ENCODE measurements around the gene CCSER1. TPM values are rescaled to one million over a fixed set of nuclear protein-coding genes. Genes with fewer than 3 reads are reported as not detected.
"Not testable (repeated sequence)": the region's sequence is repeated elsewhere in the genome, so short reads cannot be mapped to it uniquely, and the experiment has no call there.

The CCSER1 gene
- total RNA-seq, 1 experiment from 2014 or later, result 0.63 TPM

DNA sequence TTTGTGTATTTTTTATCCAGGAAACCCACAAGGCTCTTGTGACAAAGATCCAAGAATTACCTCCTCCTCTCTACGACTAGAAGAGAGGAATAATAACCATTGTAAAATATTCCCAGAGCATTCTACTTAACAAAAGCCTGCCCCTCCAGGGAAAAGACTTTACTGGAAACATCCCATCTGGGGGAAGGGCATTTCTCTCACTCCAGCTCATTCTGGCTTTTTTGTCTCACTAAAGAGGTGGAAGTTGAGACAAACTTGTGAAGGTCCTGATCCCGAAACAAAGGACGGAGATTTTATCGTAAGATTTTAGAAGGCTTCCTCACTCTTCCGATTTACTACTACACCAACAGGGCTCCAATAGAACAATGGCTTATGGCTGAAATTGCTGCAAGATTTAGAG lies 1484.6 kb downstream of the CCSER1 start:
- Mint-ChIP-seq H3K27ac (ENCODE audit: low read depth, unreplicated experiment) (no peak overlapping the region), H3K4me3 (ENCODE audit: unreplicated experiment) (no peak overlapping the region), H3K36me3 (ENCODE audit: insufficient read depth, unreplicated experiment) (no peaks in the 10 kb centered on the region), H3K27me3 (ENCODE audit: insufficient read depth, unreplicated experiment) (no peaks in the 10 kb centered on the region), H3K9me3 (ENCODE audit: unreplicated experiment) (no peaks in the 10 kb centered on the region), H3K4me1 (ENCODE audit: insufficient read depth, unreplicated experiment) (no peaks in the 10 kb centered on the region)
- no TSS peak for BruUV-seq (replicated peaks)
- ChIA-PET POLR2A (no interaction called here), CTCF (no interaction called here)
- TF ChIP-seq, protein P1, sequence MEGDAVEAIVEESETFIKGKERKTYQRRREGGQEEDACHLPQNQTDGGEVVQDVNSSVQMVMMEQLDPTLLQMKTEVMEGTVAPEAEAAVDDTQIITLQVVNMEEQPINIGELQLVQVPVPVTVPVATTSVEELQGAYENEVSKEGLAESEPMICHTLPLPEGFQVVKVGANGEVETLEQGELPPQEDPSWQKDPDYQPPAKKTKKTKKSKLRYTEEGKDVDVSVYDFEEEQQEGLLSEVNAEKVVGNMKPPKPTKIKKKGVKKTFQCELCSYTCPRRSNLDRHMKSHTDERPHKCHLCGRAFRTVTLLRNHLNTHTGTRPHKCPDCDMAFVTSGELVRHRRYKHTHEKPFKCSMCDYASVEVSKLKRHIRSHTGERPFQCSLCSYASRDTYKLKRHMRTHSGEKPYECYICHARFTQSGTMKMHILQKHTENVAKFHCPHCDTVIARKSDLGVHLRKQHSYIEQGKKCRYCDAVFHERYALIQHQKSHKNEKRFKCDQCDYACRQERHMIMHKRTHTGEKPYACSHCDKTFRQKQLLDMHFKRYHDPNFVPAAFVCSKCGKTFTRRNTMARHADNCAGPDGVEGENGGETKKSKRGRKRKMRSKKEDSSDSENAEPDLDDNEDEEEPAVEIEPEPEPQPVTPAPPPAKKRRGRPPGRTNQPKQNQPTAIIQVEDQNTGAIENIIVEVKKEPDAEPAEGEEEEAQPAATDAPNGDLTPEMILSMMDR (IDR thresholded peaks at IDR 0.05; ENCODE audit: unreplicated experiment), result no peak
- no peak for DNase-seq (ENCODE audit: unreplicated experiment)
- intact Hi-C loops (cut with micrococcal nuclease), result no loop called here

DNA sequence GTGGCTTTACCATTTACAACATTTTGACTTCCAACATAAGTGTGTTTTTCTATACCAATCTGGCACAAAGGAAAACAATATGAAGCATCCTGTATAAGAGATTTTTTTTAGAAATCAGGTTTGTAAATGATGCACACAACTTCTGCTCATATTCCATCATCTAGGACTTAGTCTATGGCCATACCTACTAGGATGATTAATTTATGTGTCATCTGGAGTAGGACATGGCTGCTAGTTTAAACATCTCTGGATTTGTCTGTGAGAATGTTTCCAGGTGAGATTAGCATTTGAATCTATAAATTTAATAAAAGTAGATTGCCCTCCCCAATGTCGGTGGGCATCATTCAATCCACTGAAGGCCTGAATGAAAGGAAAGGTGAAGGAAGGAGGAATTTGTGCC lies 1493.8 kb downstream of the CCSER1 start:
- H3K27me3 Mint-ChIP-seq (ENCODE audit: insufficient read depth, unreplicated experiment), result no peaks in the 10 kb centered on the region
- no TSS peak for BruUV-seq (replicated peaks)
- H3K36me3 Mint-ChIP-seq (ENCODE audit: insufficient read depth, unreplicated experiment), result no peaks in the 10 kb centered on the region
- intact Hi-C loops (cut with micrococcal nuclease), result no loop called here
- H3K4me3 Mint-ChIP-seq (ENCODE audit: unreplicated experiment), result no peak overlapping the region
- TF ChIP-seq, protein P1 (IDR thresholded peaks at IDR 0.05; ENCODE audit: unreplicated experiment), result no peak
- no peaks in the 10 kb centered on the region for H3K4me1 Mint-ChIP-seq (ENCODE audit: insufficient read depth, unreplicated experiment)
- DNase-seq (ENCODE audit: unreplicated experiment), result no peak
- CTCF ChIA-PET, result no interaction called here
- POLR2A ChIA-PET, result no interaction called here
- no peak overlapping the region for H3K27ac Mint-ChIP-seq (ENCODE audit: low read depth, unreplicated experiment)
- H3K9me3 Mint-ChIP-seq (ENCODE audit: unreplicated experiment), result no peaks in the 10 kb centered on the region

DNA sequence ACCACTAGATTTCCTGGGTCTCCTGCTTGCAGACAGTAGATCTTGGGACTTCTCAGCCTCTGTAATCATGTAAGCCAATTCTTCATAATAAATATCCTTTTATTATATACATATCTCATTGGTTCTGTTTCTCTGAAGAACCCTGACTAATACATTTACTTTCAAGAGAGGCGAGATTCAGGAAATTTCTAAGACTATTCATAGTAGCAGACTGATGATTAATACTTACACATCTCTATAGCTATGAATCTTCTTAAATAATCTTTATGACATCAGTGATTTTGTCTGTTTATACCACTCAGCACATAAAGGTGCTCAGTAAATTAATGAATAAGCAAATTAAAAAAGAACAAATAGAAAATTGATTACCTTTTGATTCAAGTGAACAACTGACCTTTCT lies 1494.3 kb downstream of the CCSER1 start:
- Mint-ChIP-seq H3K9me3 (ENCODE audit: unreplicated experiment) (no peaks in the 10 kb centered on the region), H3K27me3 (ENCODE audit: insufficient read depth, unreplicated experiment) (no peaks in the 10 kb centered on the region), H3K4me1 (ENCODE audit: insufficient read depth, unreplicated experiment) (no peaks in the 10 kb centered on the region), H3K36me3 (ENCODE audit: insufficient read depth, unreplicated experiment) (no peaks in the 10 kb centered on the region), H3K27ac (ENCODE audit: low read depth, unreplicated experiment) (no peak overlapping the region), H3K4me3 (ENCODE audit: unreplicated experiment) (no peak overlapping the region)
- no peak for DNase-seq (ENCODE audit: unreplicated experiment)
- POLR2A ChIA-PET, result no interaction called here
- CTCF ChIA-PET, result interaction anchor here (0.7 kb wide), 1 partner anchor 146 kb away, joined by 4 read pairs; no protein-coding TSS in a partner anchor
- no TSS peak for BruUV-seq (replicated peaks)
- TF ChIP-seq, protein P1 (IDR thresholded peaks at IDR 0.05; ENCODE audit: unreplicated experiment), result no peak
- intact Hi-C loops (cut with micrococcal nuclease), result no loop called here

DNA sequence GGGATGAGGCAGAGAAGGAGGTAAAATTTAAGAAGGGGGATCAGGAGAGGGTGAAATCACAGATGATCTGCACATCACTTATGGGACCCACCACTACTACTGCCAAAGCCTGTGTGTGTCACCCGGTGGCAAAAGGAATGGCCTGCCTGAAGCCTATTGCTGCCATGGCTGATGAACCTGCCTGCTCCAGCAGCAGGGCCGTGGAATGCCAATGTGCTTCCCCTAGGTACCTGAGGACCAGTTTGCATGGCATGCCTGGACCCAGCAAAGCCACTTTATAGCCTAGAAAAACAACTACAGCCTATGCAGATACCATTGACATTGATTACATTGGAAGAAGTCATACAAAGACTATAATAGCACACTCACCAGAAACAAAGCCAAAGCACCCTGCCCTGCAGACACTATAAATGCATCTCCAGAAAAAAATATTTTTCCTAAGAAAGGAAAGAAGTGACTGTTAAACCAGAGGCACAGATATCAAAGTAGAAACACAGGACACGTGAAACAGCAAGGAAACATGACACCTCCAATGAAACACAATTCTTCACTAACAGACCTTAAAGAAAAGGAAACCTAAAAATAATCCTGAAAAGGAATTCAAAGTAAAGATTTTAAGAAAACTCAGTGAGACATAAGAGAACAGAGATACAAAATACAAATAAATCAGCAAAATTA lies 1495.9 kb downstream of the CCSER1 start:
- Mint-ChIP-seq H3K9me3 (ENCODE audit: unreplicated experiment) (peaks cover 11% of the 10 kb centered on the region), H3K4me1 (ENCODE audit: insufficient read depth, unreplicated experiment) (no peaks in the 10 kb centered on the region), H3K27me3 (ENCODE audit: insufficient read depth, unreplicated experiment) (no peaks in the 10 kb centered on the region), H3K36me3 (ENCODE audit: insufficient read depth, unreplicated experiment) (no peaks in the 10 kb centered on the region), H3K4me3 (ENCODE audit: unreplicated experiment) (no peak overlapping the region), H3K27ac (ENCODE audit: low read depth, unreplicated experiment) (no peak overlapping the region)
- no peak for DNase-seq (ENCODE audit: unreplicated experiment)
- POLR2A ChIA-PET, result no interaction called here
- TF ChIP-seq, protein P1 (IDR thresholded peaks at IDR 0.05; ENCODE audit: unreplicated experiment), result no peak
- intact Hi-C loops (cut with micrococcal nuclease), result no loop called here
- no TSS peak for BruUV-seq (replicated peaks)
- CTCF ChIA-PET, result no interaction called here

DNA sequence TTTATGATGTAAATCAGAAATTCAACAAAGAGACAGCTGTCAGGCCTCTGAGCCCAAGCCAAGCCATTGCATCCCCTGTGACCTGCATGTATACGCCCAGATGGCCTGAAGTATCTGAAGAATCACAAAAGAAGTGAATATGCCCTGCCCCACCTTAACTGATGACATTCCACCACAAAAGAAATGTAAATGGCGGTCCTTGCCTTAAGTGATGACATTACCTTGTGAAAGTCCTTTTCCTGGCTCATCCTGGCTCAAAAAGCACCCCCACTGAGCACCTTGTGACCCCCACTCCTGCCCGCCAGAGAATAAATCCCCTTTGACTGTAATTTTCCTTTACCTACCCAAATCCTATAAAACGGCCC lies 1496.4 kb downstream of the CCSER1 start:
- H3K9me3 Mint-ChIP-seq (ENCODE audit: unreplicated experiment), result peaks cover 11% of the 10 kb centered on the region
- DNase-seq (ENCODE audit: unreplicated experiment); intact Hi-C loops (cut with micrococcal nuclease); H3K4me3 Mint-ChIP-seq (ENCODE audit: unreplicated experiment); H3K27ac Mint-ChIP-seq (ENCODE audit: low read depth, unreplicated experiment); BruUV-seq (replicated peaks); H3K36me3 Mint-ChIP-seq (ENCODE audit: insufficient read depth, unreplicated experiment); H3K27me3 Mint-ChIP-seq (ENCODE audit: insufficient read depth, unreplicated experiment); CTCF ChIA-PET; H3K4me1 Mint-ChIP-seq (ENCODE audit: insufficient read depth, unreplicated experiment); POLR2A ChIA-PET: not testable (repeated sequence)

All from MCF 10A (cell line).